Breast epithelium (tissue), 3 donors: ENCODE measurements around the gene TTC28.

Experiments used
- CTCF ChIP-seq, 3 donors: fragments of 450-650 bp; IDR thresholded peaks; one replicate each; pipeline ENCODE4 v1.5.1; 2016 to 2017; ENCODE audit warnings: antibody characterized with exemption in 3 of 3, mild to moderate bottlenecking in 3 of 3, moderate library complexity in 3 of 3
- POLR2A ChIP-seq: fragments of 450-650 bp; IDR thresholded peaks from one replicate; pipeline ENCODE4 v1.6.1; 2016; ENCODE audit warnings: antibody characterized with exemption, mild to moderate bottlenecking, moderate library complexity
- POLR2AphosphoS5 ChIP-seq, 3 donors: sonication (generic); formaldehyde crosslinking; IDR thresholded peaks; one replicate each; pipeline ENCODE4 v1.6.1; 2017; ENCODE audit warnings: antibody characterized with exemption in 3 of 3

- TF ChIP-seq CTCF (IDR thresholded peaks at IDR 0.05) (no peak), POLR2A (no peak), POLR2AphosphoS5 (IDR thresholded peaks at IDR 0.05) (no peak)
Observed at GRCh38 chr22:28046100-28046499, 633.5 kb downstream of the TTC28 start.
